Stimulated activated CD8-positive, alpha-beta memory T cell treated with anti-CD3 and anti-CD28 coated beads, Interleukin-12 subunit alpha, Interleukin-12 subunit beta, amount 100 ng/mL, for 1 hour (primary cell): ENCODE data around the gene FASLG.

Experiments used
- DNase-seq: peaks from one replicate; pipeline ENCODE4 v3.0.0-alpha.2; 2020; ENCODE audit warnings: low read depth

FASLG gene

GRCh38 chr1:172646653-172647052 is 12.2 kb upstream of the FASLG start:
- DNase-seq, result no peak

GRCh38 chr1:172647110-172647564 is 11.8 kb upstream of the FASLG start:
- no peak for DNase-seq

- DNase-seq, result no peak
These were observed 10.9 kb upstream of the FASLG start for GRCh38 chr1:172647987-172648386.

GRCh38 chr1:172650474-172651193 is 8.3 kb upstream of the FASLG start:
- no peak for DNase-seq

GRCh38 chr1:172653015-172653709 is 5.7 kb upstream of the FASLG start:
- no peak for DNase-seq

GRCh38 chr1:172654535-172654934 is 4.4 kb upstream of the FASLG start:
- DNase-seq, result no peak

GRCh38 chr1:172656576-172656975 is 2.3 kb upstream of the FASLG start:
- DNase-seq, result no peak

GRCh38 chr1:172657586-172657985 is 1.3 kb upstream of the FASLG start:
- no peak for DNase-seq

GRCh38 chr1:172661107-172661506 is 2.2 kb downstream of the FASLG start:
- DNase-seq, result no peak

GRCh38 chr1:172662464-172663109 is 3.7 kb downstream of the FASLG start:
- peak; percentile 82 for DNase-seq

GRCh38 chr1:172663732-172664131 is 4.8 kb downstream of the FASLG start:
- no peak for DNase-seq

GRCh38 chr1:172668097-172668496 is 9.2 kb downstream of the FASLG start:
- no peak for DNase-seq

- no peak for DNase-seq
These were observed 10.1 kb downstream of the FASLG start for GRCh38 chr1:172669011-172669410.

GRCh38 chr1:172670316-172670715 is 11.4 kb downstream of the FASLG start:
- no peak for DNase-seq

- no peak for DNase-seq
These were observed 11.9 kb downstream of the FASLG start for GRCh38 chr1:172670791-172671190.

- DNase-seq, result no peak
These were observed 12.7 kb downstream of the FASLG start for GRCh38 chr1:172671591-172671990.

GRCh38 chr1:172672720-172673119 is 13.8 kb downstream of the FASLG start:
- DNase-seq, result no peak

GRCh38 chr1:172673761-172674160 is 14.9 kb downstream of the FASLG start:
- DNase-seq, result no peak

- no peak for DNase-seq
These were observed 16.1 kb downstream of the FASLG start for GRCh38 chr1:172674831-172675613.

GRCh38 chr1:172679000-172679772 is 20.3 kb downstream of the FASLG start:
- no peak for DNase-seq

- no peak for DNase-seq
These were observed 21.3 kb downstream of the FASLG start for GRCh38 chr1:172680244-172680643.
